GM19452 (cell line): ENCODE measurements around the gene EIF2S1.
"Not testable (repeated sequence)": the region's sequence is repeated elsewhere in the genome, so short reads cannot be mapped to it uniquely, and the experiment has no call there.

Experiments
- ATAC-seq: cut with Tn5 transposase; IDR thresholded peaks from one replicate; pipeline ENCODE4 v1.9.1; 2021; ENCODE audit not compliant: unreplicated experiment

EIF2S1 gene

DNA sequence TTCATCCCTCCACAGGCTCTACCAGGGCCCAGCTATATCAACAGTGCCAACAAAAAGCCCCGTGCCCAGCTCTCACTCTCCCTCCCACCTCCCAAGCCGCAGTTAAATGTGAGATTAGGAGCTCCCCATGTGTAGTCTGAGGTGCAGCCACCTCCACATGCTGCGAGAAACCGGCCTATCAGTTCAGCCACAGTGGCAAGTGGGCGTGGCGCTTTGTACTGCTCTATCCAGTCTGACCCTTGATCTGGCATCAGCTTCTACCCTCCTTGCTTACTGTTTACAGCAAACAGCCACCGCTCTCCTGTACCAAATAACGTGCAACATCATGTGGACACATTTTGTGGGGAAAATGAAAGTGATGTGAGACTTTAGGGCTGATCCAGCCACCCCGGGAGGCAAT is 50.2 kb downstream of the EIF2S1 start:
- ATAC-seq: no peak

DNA sequence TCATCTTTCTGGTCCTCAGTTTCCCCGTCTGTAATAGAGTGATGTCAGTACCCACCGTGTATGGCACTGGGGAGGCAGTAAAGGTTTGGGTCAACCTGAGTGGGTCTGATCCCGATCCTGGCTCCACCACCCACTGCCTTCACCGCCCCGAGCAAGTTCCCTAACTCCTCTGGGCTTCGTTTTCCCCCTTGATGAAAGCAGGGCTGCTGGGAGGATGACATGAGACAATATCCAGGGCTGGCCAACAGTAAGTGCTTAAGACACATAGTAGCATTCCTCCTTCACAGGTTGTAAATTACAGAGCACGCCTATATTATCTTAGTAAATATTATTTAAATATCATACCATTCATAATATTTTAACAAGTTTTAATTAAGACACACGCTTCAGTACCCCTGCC is 51.2 kb downstream of the EIF2S1 start:
- no peak for ATAC-seq

DNA sequence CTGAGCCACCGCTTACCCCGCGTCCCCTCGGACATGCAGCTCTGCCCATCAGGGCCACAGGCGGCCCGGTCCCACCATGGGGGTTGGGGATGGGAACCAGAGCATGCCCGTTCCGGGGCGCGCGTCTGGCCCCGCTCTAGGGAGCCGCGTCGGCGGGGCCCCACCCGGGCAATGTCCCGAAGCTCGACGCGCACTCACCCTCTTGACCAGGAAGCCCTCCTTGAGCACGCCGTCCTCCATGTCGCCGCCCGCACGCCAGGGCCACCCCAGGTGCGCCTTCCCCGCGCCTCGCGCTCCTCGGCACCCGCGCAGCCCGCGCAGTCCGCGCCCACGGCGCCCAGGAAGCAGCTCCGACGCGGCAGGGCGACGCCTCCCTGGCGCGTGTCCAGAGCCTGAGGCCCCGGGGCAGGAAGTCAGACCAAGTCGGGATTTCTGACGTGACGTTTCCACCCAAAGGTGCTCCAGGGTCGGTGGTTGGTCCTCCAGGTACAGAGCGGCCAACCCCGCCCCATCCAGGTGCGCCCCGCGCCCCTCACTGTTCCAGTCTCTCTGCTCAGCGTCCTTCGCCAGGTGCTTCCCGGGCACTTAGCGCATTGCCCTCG is 51.8 kb downstream of the EIF2S1 start, which contains the start of gene PLEK2:
Gene PLEK2, minus strand, starts transcription at position 346 of the 602 bp plus-strand sequence. Its CDS starts 106 bp downstream, at position 240.
- no peak for ATAC-seq

DNA sequence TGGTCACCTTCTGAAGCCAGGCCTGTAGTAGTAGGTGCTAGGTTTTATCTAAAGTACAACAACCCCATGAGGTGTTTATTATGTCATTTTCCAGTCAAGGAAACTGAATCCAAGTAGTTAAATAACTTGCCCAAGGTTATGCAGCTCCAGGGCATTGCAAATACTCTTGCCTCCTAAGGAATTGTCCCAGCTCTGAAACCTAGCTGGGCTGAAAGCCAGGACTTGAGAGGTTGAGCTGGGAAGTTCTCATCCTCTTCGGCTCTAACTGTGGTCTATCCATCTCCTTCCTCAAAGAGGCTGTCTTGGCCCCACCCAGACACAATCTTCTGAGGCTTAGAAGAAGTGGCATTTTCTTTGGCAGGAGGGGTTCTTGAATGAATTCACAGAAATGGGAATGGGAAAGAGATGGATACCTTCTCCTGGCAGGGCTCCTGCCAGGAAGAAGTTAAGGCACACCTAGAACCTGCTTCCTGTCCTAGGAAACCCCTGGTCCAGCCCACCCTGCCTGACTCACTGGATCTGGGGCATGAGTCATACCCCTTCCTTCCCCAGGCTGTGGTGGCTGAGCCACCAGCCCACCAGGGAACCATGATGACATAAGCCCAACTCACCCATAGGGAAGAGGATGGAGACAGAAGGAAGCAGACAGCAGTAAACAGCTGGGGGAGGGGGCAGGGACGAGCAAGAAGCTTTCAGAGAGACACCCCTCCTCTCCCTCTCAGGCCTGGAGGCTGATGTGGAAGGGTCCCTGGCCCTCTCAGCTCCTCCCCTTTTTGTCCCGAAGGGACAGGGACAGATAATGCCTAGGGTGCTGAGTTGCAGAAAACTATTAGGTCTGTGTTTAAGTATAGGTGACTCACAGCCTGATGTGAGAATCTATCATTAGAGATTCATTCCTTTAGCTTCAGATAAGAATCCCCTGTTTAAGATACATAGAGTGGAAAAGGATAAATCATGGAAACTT is 54.0 kb downstream of the EIF2S1 start:
- ATAC-seq: no peak

DNA sequence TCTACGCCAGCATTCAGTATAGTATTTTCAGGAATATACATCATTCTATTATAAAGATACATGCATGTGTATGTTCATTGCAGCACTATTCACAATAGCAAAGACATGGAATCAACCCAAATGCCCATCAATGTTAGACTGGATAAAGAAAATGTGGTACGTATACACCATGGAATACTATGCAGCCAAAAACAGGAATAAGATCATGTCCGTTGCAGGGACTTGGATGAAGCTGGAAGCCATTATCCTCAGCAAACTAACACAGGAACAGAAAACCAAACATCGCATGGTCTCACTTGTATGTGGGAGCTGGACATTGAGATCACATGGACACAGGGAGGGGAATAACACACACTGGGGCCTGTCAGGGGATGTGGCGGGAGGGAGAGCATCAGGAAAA is 55.5 kb downstream of the EIF2S1 start:
- ATAC-seq: not testable (repeated sequence)

DNA sequence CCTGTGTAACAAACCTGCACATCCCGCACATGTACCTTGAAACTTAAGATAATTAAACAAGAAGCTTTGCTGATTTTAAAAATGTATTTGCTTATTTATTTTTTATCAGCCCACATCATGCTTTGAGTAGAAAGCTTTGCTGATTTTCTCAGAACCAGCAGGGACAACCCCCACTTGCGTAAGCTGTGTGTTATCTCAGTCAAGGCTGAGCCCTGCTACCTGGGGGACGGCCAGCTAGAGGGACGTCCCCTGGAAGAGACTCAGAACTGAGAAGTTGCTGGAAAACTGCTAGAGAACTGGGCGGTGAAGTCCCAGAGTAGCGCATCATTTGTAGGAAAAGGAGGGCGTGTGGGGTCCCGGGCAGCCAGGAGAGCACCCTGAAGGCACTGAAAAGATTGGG is 56.0 kb downstream of the EIF2S1 start:
- no peak for ATAC-seq

DNA sequence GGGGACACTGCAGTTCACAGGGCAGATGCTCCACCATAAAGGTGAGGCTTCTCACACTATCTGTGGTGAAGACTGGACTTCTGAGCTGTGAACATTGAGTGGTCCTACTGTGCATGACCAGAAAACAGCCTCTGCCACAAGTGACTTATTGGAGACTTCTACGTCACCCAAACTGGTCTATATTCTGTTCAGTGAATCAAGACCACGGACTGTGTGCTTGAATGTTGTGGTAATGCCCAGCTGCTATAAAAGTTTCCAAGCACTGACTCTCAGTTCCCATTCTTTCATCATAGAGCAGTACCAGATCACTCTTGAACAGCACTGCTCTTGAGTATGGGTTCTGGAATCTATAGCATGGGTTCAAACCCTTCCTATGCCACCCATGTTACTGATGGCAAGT is 56.7 kb downstream of the EIF2S1 start:
- no peak for ATAC-seq

DNA sequence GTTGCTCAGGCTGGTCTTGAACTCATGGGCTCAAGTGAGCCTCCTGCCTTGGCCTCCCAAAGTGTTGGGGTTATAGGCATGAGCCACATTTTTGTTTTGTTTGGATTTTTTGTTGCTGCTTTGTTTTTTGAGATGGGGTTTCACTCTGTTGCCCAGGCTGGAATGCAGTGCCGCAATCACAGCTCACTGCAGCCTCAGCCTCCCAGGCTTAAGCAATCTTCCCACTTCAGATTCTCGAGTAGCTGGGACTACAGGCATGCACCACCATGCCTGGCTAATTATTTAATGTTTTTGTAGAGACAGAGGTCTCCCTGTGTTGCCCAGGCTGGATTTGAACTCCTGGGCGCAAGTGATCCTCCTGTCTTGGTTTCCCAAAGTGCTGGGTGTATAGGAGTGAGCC is 57.5 kb downstream of the EIF2S1 start:
- ATAC-seq: no peak

DNA sequence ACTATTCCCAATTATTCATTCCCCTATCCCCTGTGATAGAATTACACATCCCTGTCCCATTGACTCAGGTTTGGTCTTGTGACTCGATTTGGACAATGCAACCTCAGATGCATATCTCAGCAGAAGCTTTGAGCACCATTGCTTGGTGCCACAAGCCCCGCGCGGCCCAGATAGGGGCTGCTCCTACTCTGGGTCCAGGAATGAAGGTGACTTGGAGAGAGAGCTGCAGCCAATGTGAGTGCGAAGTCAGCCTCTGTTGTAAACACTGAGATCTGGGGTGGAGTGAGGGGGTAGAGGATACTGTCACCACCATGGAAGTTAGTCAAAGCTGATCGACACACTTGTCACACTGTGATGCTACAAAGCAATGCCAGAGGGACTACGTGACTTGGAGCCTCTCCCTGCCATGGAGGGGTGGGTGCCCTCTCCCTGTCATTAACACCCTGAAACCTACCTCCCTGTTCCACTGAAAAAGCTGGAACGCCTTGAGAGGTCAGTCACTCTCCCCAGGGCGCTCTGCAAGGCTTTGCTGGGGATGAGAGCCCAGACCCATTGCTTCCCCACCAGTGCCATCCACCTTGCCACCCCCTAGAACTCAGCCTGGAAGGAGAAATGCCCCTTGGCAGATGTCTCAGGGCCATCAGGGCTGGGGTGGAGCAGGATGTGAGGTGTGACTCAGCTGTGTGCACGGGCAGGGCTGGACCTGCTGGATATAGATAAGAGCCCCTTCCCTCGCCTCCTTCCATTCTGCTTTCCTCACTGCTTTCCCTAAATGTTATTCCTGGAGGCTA is 58.5 kb downstream of the EIF2S1 start:
- no peak for ATAC-seq

DNA sequence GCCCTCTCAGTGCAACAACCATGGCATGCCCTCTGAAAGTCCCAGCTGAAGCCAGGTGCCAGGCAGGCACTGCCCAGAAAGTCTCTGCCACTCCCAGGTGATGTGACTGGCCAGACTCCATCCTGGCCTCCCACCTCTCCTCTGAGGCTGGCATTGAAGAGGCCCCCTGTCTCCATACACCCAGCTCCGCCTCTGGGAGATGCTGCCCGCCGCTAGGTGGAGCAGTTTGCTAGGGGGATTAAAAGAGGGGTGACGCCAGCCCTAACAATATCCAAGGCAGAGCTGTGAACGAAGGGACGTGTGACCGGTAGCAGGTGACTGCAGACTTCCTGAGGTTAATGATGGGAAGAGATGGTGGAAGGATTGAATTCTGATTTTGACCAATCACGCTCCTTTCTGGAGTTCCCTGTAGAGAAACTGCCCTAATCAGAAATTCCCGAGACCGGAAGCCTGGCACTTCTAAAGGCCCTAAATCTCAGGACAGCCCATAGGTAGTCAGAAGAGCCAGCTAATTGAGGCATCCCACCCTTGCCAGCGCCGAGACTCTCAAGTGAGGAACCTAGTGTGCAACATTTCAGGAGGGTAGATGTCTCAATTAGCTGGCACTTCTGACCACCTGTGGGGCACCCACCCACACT is 60.1 kb downstream of the EIF2S1 start:
- ATAC-seq: no peak

DNA sequence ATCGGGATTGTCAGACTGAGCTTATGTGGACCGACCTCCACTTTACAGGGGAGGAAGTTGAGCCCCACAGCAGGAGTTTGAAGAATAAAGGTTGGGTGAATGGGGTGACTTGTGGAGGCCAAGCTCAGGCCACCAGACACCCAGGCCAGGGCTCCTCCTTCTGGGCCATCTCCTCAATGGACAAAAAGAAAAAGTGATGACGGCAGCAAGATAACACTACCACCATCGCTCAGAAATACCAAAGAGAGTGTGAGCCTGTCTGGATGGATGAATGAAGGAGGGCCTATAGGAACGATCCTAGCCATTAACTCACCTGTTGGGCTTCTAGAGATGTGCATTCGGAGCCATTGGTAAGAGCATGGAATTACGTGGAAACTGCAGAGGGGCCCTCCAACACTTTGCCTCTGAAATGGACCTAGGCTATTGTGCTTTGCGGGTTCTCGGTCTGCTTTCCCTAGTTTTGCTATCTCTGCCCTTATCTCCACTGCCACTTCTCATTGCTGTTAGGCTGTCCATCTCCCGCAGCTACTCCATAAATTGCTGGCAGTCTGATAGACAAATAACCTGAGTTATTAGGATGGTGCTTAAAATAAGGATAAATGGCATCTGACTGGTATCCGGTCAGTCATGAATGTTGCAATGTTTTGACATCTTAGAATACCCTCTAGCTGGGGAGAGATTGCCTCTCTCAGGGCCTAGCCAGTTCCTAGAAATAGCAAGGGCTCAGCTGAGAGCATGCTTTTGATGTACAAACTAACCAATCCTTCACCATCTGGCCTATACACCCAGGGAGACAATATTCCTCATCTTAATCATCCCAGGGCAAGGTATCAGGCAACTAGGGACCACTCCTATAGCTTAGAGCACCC is 61.5 kb downstream of the EIF2S1 start:
- ATAC-seq: no peak

DNA sequence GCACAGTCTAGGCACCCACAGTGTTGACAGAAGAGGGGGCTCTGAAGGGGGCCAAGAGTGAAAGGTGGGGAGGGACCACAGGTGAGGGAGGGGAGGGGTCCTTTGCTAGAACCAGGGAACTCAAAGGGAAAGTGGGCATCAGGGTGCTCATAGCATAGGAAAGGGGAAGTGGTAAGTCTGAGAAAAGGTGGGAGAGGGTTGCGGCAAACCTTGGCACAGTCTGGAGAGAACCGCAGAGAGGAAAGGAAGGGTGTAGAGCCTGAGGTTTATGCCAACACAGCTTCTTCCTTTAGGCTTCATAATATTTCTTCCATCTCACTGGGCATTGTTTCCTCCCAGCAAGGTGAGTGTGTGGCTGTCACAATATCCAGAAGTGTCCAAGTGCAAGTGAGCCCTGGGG is 63.3 kb downstream of the EIF2S1 start:
- ATAC-seq: no peak

DNA sequence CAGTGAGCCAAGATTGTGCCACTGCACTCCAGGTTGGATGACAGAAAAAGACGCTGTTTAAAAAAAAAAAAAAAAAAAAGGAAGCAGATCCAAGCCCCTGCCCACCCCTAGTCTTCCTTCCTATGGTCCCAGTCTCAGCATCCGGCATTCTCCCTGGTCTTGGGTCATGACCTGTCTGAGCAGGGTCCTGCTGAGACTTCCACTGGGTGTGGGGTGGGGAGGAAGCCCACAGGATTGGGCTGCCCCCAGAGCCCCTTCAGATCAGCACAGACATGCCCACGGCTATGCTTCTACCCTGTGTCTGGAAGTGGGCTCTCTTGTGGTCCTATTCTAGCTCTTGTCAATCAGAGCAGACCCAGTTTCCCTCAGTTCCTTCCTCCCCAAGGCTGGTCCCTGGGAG is 64.4 kb downstream of the EIF2S1 start:
- no peak for ATAC-seq

DNA sequence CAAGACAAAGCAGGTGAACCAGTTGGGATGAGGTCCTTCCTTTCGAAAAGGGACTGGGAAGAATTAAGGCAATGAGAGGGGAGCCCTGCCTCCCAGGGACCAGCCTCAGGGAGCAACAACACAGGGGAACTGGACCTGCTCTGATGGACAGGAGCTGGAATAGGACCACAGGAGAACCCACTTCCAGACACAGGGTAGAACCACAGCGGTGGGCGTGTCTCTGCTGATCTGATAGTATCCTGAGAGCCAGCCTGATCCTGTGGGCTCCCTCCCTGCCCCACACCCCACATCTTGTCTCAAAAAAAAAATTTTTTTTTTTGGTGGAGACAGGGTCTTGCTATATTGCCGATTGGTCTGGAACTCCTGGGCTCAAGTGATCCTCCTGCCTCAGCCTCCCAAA is 65.5 kb downstream of the EIF2S1 start:
- no peak for ATAC-seq

DNA sequence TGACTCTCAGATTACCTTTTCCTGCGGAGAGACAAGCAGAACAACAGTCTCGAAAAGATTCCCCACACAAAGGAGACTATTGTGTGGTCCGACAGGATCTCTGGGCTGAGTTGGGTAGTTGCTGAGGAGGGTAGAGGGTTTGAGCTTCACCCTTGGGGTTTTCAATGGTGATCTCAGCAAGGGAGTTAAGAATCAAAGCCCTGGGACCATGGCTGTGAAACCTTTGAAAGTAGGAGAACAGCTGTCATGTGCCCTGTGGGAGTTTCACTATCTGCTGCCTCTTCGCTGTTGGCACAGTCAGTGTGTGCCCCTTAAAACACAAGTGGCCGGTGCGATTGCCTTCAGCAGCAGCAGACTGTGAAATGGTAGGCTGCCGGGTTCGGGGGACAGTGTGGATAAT is 66.0 kb downstream of the EIF2S1 start:
- no peak for ATAC-seq

DNA sequence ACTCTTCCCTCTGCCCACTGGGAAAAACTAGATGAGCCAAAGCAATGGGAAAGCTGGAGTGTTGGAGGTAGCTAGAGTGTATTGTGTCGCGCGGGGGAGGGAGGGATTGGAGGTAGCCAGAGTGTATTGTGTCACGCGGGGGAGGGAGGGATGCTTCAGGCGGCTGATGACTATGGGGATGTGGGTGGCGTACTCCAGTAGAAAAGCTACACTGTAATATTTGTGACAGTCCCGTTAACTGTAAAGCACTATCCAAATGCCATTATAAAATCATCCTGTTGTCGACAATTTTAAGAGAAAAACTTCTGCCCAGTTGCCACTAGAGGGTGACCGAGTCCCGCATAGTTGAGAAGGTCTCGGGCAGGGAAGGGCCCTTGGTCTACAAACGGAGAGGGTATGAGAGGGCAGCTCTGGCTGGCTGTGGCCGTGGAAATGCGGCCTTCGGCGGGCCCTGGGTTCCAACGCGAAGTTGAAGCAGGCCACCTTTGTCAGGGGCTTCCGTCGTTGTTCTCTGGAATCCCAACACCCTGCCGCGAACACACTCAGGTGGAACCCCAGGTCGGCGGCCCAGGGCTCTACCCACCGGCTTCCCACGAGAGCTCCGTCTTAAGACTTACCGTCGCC is 67.0 kb downstream of the EIF2S1 start:
- no peak for ATAC-seq

DNA sequence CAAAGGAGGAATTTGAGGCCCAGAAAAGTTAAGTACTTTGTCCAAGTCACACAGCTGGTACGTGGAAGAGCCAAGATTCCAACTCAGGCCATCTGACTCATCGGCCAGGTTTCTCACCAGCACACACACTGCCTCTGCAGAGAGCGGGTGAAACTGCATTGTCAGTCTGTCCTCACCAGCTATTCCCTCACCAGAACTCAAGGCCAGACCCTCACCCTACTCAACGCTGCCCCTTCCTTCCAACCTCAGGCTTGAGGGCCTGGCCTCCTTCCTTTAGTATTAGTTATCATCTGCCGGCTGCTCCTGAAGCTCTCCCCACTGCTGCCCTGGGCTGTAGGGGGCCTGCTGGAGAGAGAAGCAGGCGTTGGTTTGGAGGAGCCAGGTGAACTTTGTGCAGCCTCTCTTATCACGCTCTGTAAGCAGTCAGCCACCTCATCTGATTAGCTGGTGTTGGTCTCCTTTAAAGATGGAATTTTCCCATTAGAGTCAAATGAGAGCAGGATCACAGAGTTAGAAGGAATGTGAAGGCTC is 68.4 kb downstream of the EIF2S1 start:
- no peak for ATAC-seq

DNA sequence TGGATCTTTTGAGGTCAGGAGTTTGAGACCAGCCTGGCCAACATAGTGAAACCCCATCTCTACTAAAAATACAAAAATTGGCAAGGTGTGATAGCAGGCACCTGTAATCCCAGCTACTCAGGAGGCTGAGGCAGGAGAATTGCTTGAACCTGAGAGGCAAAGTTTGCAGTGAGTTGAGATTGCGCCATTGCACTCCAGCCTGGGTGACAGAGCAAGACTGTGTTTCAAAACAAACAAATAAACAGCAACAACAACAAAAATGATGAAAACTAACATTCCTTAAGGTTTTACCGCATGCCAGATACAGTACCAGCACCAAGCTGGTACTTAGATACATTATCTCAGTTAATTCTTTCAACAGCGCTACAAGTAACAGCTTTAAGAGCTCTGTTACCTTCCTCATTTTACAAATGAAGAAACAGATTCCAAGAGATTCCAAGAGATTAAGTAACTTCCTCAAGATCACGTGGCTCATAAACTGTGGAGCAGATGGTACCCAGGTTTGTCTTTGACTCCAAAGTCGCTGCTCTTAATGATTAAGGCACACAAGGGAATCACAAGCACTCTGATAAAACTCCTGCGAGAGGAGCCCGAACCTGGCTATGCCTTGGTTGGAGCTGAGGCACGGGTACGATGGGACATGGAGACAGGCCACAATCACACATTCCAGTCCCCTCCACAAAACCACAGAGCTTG is 69.5 kb downstream of the EIF2S1 start:
- ATAC-seq: no peak

DNA sequence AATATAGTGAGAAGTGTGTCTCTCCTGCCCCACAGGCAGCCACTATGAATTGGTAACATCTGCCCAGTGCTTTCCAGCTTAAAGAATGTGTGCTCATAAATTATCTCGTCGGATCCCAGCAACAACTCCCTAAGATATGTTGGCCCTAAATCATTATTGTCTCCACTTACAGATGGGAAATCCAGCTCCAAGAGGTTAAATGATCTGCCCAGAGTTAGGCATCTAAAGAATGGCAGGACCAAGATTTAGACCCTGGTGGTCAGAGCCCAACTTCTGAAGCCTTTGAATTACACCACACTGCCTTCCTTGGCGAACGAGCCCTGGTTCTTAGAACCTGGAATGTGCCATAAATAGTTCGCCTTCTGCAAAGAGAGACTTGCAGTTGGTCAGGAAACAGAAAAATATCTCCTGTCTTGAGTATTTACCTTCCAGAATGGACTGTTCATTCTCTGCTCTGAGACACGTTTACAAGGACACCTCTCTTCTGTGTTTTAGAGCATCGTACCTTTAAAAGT is 72.0 kb downstream of the EIF2S1 start:
- ATAC-seq: no peak
